GM12873 (cell line): Measurements from ENCODE around the gene CROCC.

Experiments used
- TF ChIP-seq, protein P1 (sequence below): IDR thresholded peaks from 2 replicates; pipeline ENCODE4 v1.5.1; 2012; ENCODE audit warnings: low read depth, mild to moderate bottlenecking, moderate library complexity, low read length, control low read depth; ENCODE audit not compliant: insufficient read depth; ENCODE audit errors: missing control alignments

CROCC gene

DNA sequence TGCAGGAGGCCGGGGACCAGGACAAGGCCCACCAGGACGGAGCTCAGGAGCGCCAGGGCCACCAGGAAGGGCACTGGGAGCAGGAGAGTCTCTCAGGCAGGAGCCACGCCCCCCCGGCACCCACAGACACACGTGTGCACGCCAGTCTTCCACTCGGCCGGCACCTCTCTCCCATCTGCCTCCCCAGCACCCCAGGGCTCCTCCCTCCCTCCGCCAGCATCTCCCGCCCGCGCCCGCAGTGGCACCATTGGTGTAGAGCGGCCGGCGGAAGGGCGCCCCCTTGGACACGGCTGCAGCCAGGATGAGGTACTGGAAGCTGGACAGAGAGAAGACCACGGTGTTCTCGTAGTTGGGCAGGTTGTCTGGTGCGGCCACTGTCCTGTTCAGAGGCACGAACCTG lies 64.8 kb downstream of the CROCC start:
- TF ChIP-seq, protein P1, sequence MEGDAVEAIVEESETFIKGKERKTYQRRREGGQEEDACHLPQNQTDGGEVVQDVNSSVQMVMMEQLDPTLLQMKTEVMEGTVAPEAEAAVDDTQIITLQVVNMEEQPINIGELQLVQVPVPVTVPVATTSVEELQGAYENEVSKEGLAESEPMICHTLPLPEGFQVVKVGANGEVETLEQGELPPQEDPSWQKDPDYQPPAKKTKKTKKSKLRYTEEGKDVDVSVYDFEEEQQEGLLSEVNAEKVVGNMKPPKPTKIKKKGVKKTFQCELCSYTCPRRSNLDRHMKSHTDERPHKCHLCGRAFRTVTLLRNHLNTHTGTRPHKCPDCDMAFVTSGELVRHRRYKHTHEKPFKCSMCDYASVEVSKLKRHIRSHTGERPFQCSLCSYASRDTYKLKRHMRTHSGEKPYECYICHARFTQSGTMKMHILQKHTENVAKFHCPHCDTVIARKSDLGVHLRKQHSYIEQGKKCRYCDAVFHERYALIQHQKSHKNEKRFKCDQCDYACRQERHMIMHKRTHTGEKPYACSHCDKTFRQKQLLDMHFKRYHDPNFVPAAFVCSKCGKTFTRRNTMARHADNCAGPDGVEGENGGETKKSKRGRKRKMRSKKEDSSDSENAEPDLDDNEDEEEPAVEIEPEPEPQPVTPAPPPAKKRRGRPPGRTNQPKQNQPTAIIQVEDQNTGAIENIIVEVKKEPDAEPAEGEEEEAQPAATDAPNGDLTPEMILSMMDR = no peak

- TF ChIP-seq, protein P1 = peak; percentile 56
Observed at GRCh38 chr1:16986962-16987361, 65.2 kb downstream of the CROCC start.

DNA sequence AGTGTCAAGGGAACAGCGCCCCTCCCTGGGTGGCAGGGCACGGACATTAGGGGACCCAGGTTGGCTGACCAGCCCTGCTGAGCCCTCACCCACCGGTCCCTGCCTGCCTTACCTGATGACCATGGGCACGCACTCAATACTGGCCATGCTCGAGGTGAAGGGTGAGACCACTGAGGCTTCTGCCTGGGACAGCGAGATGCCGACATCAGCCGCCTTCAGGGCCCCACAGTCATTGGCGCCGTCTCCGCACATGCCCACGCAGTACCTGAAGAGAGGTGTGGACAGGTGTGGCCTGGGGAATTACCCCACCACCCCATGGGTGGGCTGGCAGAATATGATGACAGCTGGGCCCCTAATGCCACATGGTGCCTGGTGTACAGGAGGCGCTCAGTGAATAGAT lies 66.5 kb downstream of the CROCC start:
- TF ChIP-seq, protein P1 = no peak

GRCh38 chr1:16989676-16990391 lies 68.1 kb downstream of the CROCC start:
- TF ChIP-seq, protein P1 = no peak

GRCh38 chr1:16991571-16991970 lies 69.8 kb downstream of the CROCC start:
- TF ChIP-seq, protein P1 = no peak

DNA sequence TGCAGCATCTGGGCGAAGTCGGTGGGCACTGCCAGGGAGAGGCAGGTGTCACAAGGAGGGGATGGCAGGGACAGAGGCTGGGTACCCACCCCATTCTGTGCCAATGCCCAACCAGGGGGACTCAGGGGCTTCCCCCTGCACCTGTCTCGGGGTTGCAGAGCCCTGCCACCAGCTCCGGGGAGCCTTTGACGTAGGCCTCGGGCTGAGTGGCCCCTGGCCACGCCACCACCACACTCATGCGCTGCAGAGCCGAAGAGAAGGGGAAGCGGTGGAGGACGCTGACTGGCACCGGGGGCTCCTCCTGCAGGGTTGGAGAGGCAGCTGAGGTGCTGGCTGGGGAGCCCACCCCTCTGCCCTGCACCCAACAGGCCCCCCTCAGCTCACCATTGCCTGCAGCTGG lies 70.4 kb downstream of the CROCC start:
- TF ChIP-seq, protein P1 = no peak

- TF ChIP-seq, protein P1 = no peak
Observed at GRCh38 chr1:16992675-16993074, 70.9 kb downstream of the CROCC start.
